ENCODE data around the gene EXOSC10. TPM values are rescaled to one million over a fixed set of nuclear protein-coding genes. Genes with fewer than 3 reads are reported as not detected.

The EXOSC10 gene
- total RNA-seq, result 28.2 TPM

- Histone ChIP-seq H3K9me3 (ENCODE audit: control insufficient read depth in 3 of 3, low read length in 3 of 3) (no peaks in the 10 kb centered on the region), H3K9ac (ENCODE audit: low read depth in 1 of 3, low read length in 3 of 3) (peak within 1 kb of the TSS; percentile 92 to 95 (median 94)), H3K4me1 (ENCODE audit: control insufficient read depth in 3 of 3, insufficient read depth in 3 of 3, low read length in 3 of 3) (peaks cover 7 to 16% (median 16%) of the 10 kb centered on the region in 3 donors), H3K4me3 (ENCODE audit: low read length in 3 of 3) (peak within 1 kb of the TSS; percentile 88 to 97 (median 93)), H3K36me3 (ENCODE audit: control insufficient read depth in 3 of 3, insufficient read depth in 3 of 3, low read length in 3 of 3) (peaks cover 15 to 18% (median 16%) of the 10 kb centered on the region in 3 donors), H3K27ac (ENCODE audit: low read depth, low read length) (peak within 1 kb of the TSS; percentile 71), H3K27me3 (ENCODE audit: control insufficient read depth in 3 of 3, insufficient read depth in 3 of 3, low read length in 3 of 3) (no peaks in the 10 kb centered on the region)
Observed at GRCh38 chr1:11099310-11100148, at the start of gene EXOSC10. EXOSC10 (minus strand) TSS chr1:11099869; CDS start chr1:11099831, 38 bp downstream.

GRCh38 chr1:11147197-11147770 is 47.6 kb upstream of the EXOSC10 start:
- peaks cover 29 to 45% (median 30%) of the 10 kb centered on the region in 3 donors for H3K36me3 ChIP-seq (ENCODE audit: control insufficient read depth in 3 of 3, insufficient read depth in 3 of 3, low read length in 3 of 3)
- no peak overlapping the region for H3K9ac ChIP-seq (ENCODE audit: low read depth in 1 of 3, low read length in 3 of 3)
- H3K9me3 ChIP-seq (ENCODE audit: control insufficient read depth in 3 of 3, low read length in 3 of 3), result no peaks in the 10 kb centered on the region
- H3K27me3 ChIP-seq (ENCODE audit: control insufficient read depth in 3 of 3, insufficient read depth in 3 of 3, low read length in 3 of 3), result no peaks in the 10 kb centered on the region
- no peak overlapping the region for H3K4me3 ChIP-seq (ENCODE audit: low read length in 3 of 3)
- H3K27ac ChIP-seq (ENCODE audit: low read depth, low read length), result no peak overlapping the region
- H3K4me1 ChIP-seq (ENCODE audit: control insufficient read depth in 3 of 3, insufficient read depth in 3 of 3, low read length in 3 of 3), result peaks cover 10 to 21% (median 18%) of the 10 kb centered on the region in 3 donors

GRCh38 chr1:11145741-11146140 is 46.1 kb upstream of the EXOSC10 start:
- Histone ChIP-seq H3K9me3 (ENCODE audit: control insufficient read depth in 3 of 3, low read length in 3 of 3) (no peaks in the 10 kb centered on the region), H3K27ac (ENCODE audit: low read depth, low read length) (no peak overlapping the region), H3K27me3 (ENCODE audit: control insufficient read depth in 3 of 3, insufficient read depth in 3 of 3, low read length in 3 of 3) (no peaks in the 10 kb centered on the region), H3K36me3 (ENCODE audit: control insufficient read depth in 3 of 3, insufficient read depth in 3 of 3, low read length in 3 of 3) (peaks cover 25 to 45% (median 30%) of the 10 kb centered on the region in 3 donors), H3K4me1 (ENCODE audit: control insufficient read depth in 3 of 3, insufficient read depth in 3 of 3, low read length in 3 of 3) (peaks cover 10 to 14% (median 14%) of the 10 kb centered on the region in 3 donors), H3K4me3 (ENCODE audit: low read length in 3 of 3) (no peak overlapping the region), H3K9ac (ENCODE audit: low read depth in 1 of 3, low read length in 3 of 3) (no peak overlapping the region)

GRCh38 chr1:11144570-11145256 is 45.0 kb upstream of the EXOSC10 start:
- Histone ChIP-seq H3K4me3 (ENCODE audit: low read length in 3 of 3) (no peak overlapping the region), H3K36me3 (ENCODE audit: control insufficient read depth in 3 of 3, insufficient read depth in 3 of 3, low read length in 3 of 3) (peaks cover 20 to 46% (median 26%) of the 10 kb centered on the region in 3 donors), H3K9me3 (ENCODE audit: control insufficient read depth in 3 of 3, low read length in 3 of 3) (no peaks in the 10 kb centered on the region), H3K27me3 (ENCODE audit: control insufficient read depth in 3 of 3, insufficient read depth in 3 of 3, low read length in 3 of 3) (no peaks in the 10 kb centered on the region), H3K9ac (ENCODE audit: low read depth in 1 of 3, low read length in 3 of 3) (no peak overlapping the region), H3K27ac (ENCODE audit: low read depth, low read length) (peak overlapping the region; percentile 67), H3K4me1 (ENCODE audit: control insufficient read depth in 3 of 3, insufficient read depth in 3 of 3, low read length in 3 of 3) (peaks cover 10 to 14% (median 14%) of the 10 kb centered on the region in 3 donors)

- no peak overlapping the region for H3K9ac ChIP-seq (ENCODE audit: low read depth in 1 of 3, low read length in 3 of 3)
- H3K9me3 ChIP-seq (ENCODE audit: control insufficient read depth in 3 of 3, low read length in 3 of 3), result no peaks in the 10 kb centered on the region
- peak overlapping the region; percentile 67 for H3K27ac ChIP-seq (ENCODE audit: low read depth, low read length)
- H3K36me3 ChIP-seq (ENCODE audit: control insufficient read depth in 3 of 3, insufficient read depth in 3 of 3, low read length in 3 of 3), result peaks cover 19 to 45% (median 25%) of the 10 kb centered on the region in 3 donors
- peak overlapping the region in 1 of 3 donors; percentile 25 for H3K4me3 ChIP-seq (ENCODE audit: low read length in 3 of 3)
- H3K4me1 ChIP-seq (ENCODE audit: control insufficient read depth in 3 of 3, insufficient read depth in 3 of 3, low read length in 3 of 3), result peaks cover 10 to 14% (median 14%) of the 10 kb centered on the region in 3 donors
- H3K27me3 ChIP-seq (ENCODE audit: control insufficient read depth in 3 of 3, insufficient read depth in 3 of 3, low read length in 3 of 3), result no peaks in the 10 kb centered on the region
Observed at GRCh38 chr1:11143907-11144306, 44.2 kb upstream of the EXOSC10 start.

GRCh38 chr1:11143401-11143800 is 43.7 kb upstream of the EXOSC10 start:
- H3K9ac ChIP-seq (ENCODE audit: low read depth in 1 of 3, low read length in 3 of 3), result no peak overlapping the region
- H3K9me3 ChIP-seq (ENCODE audit: control insufficient read depth in 3 of 3, low read length in 3 of 3), result no peaks in the 10 kb centered on the region
- H3K4me3 ChIP-seq (ENCODE audit: low read length in 3 of 3), result peak overlapping the region in 1 of 3 donors; percentile 25
- peaks cover 19 to 49% (median 30%) of the 10 kb centered on the region in 3 donors for H3K36me3 ChIP-seq (ENCODE audit: control insufficient read depth in 3 of 3, insufficient read depth in 3 of 3, low read length in 3 of 3)
- peak overlapping the region; percentile 67 for H3K27ac ChIP-seq (ENCODE audit: low read depth, low read length)
- H3K27me3 ChIP-seq (ENCODE audit: control insufficient read depth in 3 of 3, insufficient read depth in 3 of 3, low read length in 3 of 3), result no peaks in the 10 kb centered on the region
- peaks cover 10 to 14% (median 14%) of the 10 kb centered on the region in 3 donors for H3K4me1 ChIP-seq (ENCODE audit: control insufficient read depth in 3 of 3, insufficient read depth in 3 of 3, low read length in 3 of 3)

- peak overlapping the region; percentile 67 for H3K27ac ChIP-seq (ENCODE audit: low read depth, low read length)
- H3K9me3 ChIP-seq (ENCODE audit: control insufficient read depth in 3 of 3, low read length in 3 of 3), result no peaks in the 10 kb centered on the region
- peaks cover 10 to 14% (median 14%) of the 10 kb centered on the region in 3 donors for H3K4me1 ChIP-seq (ENCODE audit: control insufficient read depth in 3 of 3, insufficient read depth in 3 of 3, low read length in 3 of 3)
- H3K27me3 ChIP-seq (ENCODE audit: control insufficient read depth in 3 of 3, insufficient read depth in 3 of 3, low read length in 3 of 3), result no peaks in the 10 kb centered on the region
- H3K4me3 ChIP-seq (ENCODE audit: low read length in 3 of 3), result no peak overlapping the region
- H3K36me3 ChIP-seq (ENCODE audit: control insufficient read depth in 3 of 3, insufficient read depth in 3 of 3, low read length in 3 of 3), result peaks cover 24 to 52% (median 36%) of the 10 kb centered on the region in 3 donors
- no peak overlapping the region for H3K9ac ChIP-seq (ENCODE audit: low read depth in 1 of 3, low read length in 3 of 3)
Observed at GRCh38 chr1:11142618-11143391, 43.1 kb upstream of the EXOSC10 start.

- Histone ChIP-seq H3K9ac (ENCODE audit: low read depth in 1 of 3, low read length in 3 of 3) (no peak overlapping the region), H3K4me1 (ENCODE audit: control insufficient read depth in 3 of 3, insufficient read depth in 3 of 3, low read length in 3 of 3) (peaks cover 3 to 16% (median 6%) of the 10 kb centered on the region in 3 donors), H3K36me3 (ENCODE audit: control insufficient read depth in 3 of 3, insufficient read depth in 3 of 3, low read length in 3 of 3) (peaks cover 17 to 36% (median 30%) of the 10 kb centered on the region in 3 donors), H3K9me3 (ENCODE audit: control insufficient read depth in 3 of 3, low read length in 3 of 3) (no peaks in the 10 kb centered on the region), H3K27ac (ENCODE audit: low read depth, low read length) (no peak overlapping the region), H3K4me3 (ENCODE audit: low read length in 3 of 3) (no peak overlapping the region), H3K27me3 (ENCODE audit: control insufficient read depth in 3 of 3, insufficient read depth in 3 of 3, low read length in 3 of 3) (no peaks in the 10 kb centered on the region)
Observed at GRCh38 chr1:11138952-11139351, 39.3 kb upstream of the EXOSC10 start.

- Histone ChIP-seq H3K27ac (ENCODE audit: low read depth, low read length) (no peak overlapping the region), H3K9me3 (ENCODE audit: control insufficient read depth in 3 of 3, low read length in 3 of 3) (no peaks in the 10 kb centered on the region), H3K4me3 (ENCODE audit: low read length in 3 of 3) (no peak overlapping the region), H3K9ac (ENCODE audit: low read depth in 1 of 3, low read length in 3 of 3) (no peak overlapping the region), H3K27me3 (ENCODE audit: control insufficient read depth in 3 of 3, insufficient read depth in 3 of 3, low read length in 3 of 3) (no peaks in the 10 kb centered on the region), H3K4me1 (ENCODE audit: control insufficient read depth in 3 of 3, insufficient read depth in 3 of 3, low read length in 3 of 3) (peaks cover 0 to 10% (median 1%) of the 10 kb centered on the region in 3 donors), H3K36me3 (ENCODE audit: control insufficient read depth in 3 of 3, insufficient read depth in 3 of 3, low read length in 3 of 3) (peaks cover 25 to 42% (median 39%) of the 10 kb centered on the region in 3 donors)
Observed at GRCh38 chr1:11138029-11138428, 38.4 kb upstream of the EXOSC10 start.

All from skeletal muscle tissue (tissue), 4 donors.